Loucy (cell line): ENCODE data around the gene TYW1.
"Not testable (repeated sequence)": the region's sequence is repeated elsewhere in the genome, so short reads cannot be mapped to it uniquely, and the experiment has no call there.

ENCODE experiments used
- EZH2phosphoT487 ChIP-seq: fragments of 200-600 bp; IDR thresholded peaks from 2 replicates; pipeline ENCODE4 v1.6.1; 2018; ENCODE audit warnings: antibody characterized with exemption, mild to moderate bottlenecking, moderate library complexity, borderline replicate concordance
- TF ChIP-seq, protein P1 (sequence below): fragments of 200-600 bp; sonication (generic); conservative IDR thresholded peaks from 2 replicates; pipeline ENCODE4 v1.5.1; 2014; ENCODE audit warnings: mild to moderate bottlenecking, antibody characterized with exemption, low read length

- TF ChIP-seq, protein P1, sequence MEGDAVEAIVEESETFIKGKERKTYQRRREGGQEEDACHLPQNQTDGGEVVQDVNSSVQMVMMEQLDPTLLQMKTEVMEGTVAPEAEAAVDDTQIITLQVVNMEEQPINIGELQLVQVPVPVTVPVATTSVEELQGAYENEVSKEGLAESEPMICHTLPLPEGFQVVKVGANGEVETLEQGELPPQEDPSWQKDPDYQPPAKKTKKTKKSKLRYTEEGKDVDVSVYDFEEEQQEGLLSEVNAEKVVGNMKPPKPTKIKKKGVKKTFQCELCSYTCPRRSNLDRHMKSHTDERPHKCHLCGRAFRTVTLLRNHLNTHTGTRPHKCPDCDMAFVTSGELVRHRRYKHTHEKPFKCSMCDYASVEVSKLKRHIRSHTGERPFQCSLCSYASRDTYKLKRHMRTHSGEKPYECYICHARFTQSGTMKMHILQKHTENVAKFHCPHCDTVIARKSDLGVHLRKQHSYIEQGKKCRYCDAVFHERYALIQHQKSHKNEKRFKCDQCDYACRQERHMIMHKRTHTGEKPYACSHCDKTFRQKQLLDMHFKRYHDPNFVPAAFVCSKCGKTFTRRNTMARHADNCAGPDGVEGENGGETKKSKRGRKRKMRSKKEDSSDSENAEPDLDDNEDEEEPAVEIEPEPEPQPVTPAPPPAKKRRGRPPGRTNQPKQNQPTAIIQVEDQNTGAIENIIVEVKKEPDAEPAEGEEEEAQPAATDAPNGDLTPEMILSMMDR = not testable (repeated sequence)
- not testable (repeated sequence) for TF ChIP-seq EZH2phosphoT487
Measured at GRCh38 chr7:66995050-66995776, 1.4 kb upstream of the TYW1 start, which contains the start of gene SBDS.
